Adrenal gland (tissue), 5 donors: ENCODE measurements around the gene PLGLB1.
"Not testable (repeated sequence)": the region's sequence is repeated elsewhere in the genome, so short reads cannot be mapped to it uniquely, and the experiment has no call there.

Experiments
- CTCF ChIP-seq, 6 experiments: fragments of 450-650 bp in 4 of 6; fragments of 200-600 bp in 2 of 6; sonication (generic) in 1 of 6; IDR thresholded peaks; 1 replicate in 5 of 6; 2 replicates in 1 of 6; pipeline versions ENCODE4 v1.5.1 to v1.8.0; 2016 to 2021; ENCODE audit warnings: antibody characterized with exemption in 6 of 6, mild to moderate bottlenecking in 2 of 6, moderate library complexity in 1 of 6
- POLR2A ChIP-seq, 2 donors: fragments of 450-650 bp; IDR thresholded peaks; one replicate each; pipeline ENCODE4 v1.6.1; 2017; ENCODE audit warnings: antibody characterized with exemption in 2 of 2, mild to moderate bottlenecking in 2 of 2, moderate library complexity in 1 of 2
- donor health status: DM: no; HTN: no; CAD: no.

GRCh38 chr2:87056843-87057242, 35.2 kb upstream of the PLGLB1 start:
- not testable (repeated sequence) for TF ChIP-seq CTCF, POLR2A (IDR thresholded peaks at IDR 0.05)
